Keratinocyte (primary cell): Measurements from ENCODE around the gene KIF3A. TPM values are rescaled to one million over a fixed set of nuclear protein-coding genes. Genes with fewer than 3 reads are reported as not detected.

Experiments
- DNase-seq: peaks from one replicate; pipeline ENCODE4 v3.0.0-alpha.2; 2011; ENCODE audit warnings: low read depth, missing footprints, low spot score
- FAIRE-seq: peaks from 2 replicates; lab custom pipeline; 2011; peaks lifted over from hg19 to GRCh38; lab: Jason Lieb, UNC
- H2AFZ ChIP-seq: 2 replicates; pipeline ENCODE4 v1.6.0; 2012; ENCODE audit warnings: low read length, control low read depth, inconsistent platforms; ENCODE audit not compliant: control insufficient read depth
- H3K27ac ChIP-seq: 2 replicates; pipeline ENCODE4 v1.5.1; 2011; ENCODE audit warnings: low read length; ENCODE audit not compliant: control insufficient read depth, insufficient read depth
- H3K27me3 ChIP-seq: 3 replicates; pipeline ENCODE4 v1.6.0; 2011; ENCODE audit warnings: low read length; ENCODE audit not compliant: control insufficient read depth, insufficient read depth; ENCODE audit errors: extremely low read depth
- H3K36me3 ChIP-seq, 2 experiments: 2 replicates in 1 of 2; 3 replicates in 1 of 2; pipeline ENCODE4 v1.5.1; 2011; ENCODE audit warnings: low read length in 2 of 2, mild to moderate bottlenecking in 1 of 2; ENCODE audit not compliant: control insufficient read depth in 2 of 2, insufficient read depth in 2 of 2; ENCODE audit errors: extremely low read depth in 1 of 2
- H3K4me1 ChIP-seq: 3 replicates; pipeline ENCODE4 v1.5.1; 2011; ENCODE audit warnings: low read length; ENCODE audit not compliant: control insufficient read depth, insufficient read depth; ENCODE audit errors: extremely low read depth
- H3K4me2 ChIP-seq: 3 replicates; pipeline ENCODE4 v1.6.0; 2011; ENCODE audit warnings: low read depth, low read length; ENCODE audit not compliant: control insufficient read depth, insufficient read depth; ENCODE audit errors: extremely low read depth
- H3K4me3 ChIP-seq, 3 experiments: fragments of 200-600 bp in 1 of 3; sonication (generic) in 1 of 3; 2 replicates in 2 of 3; 3 replicates in 1 of 3; pipeline ENCODE4 v1.5.1; 2011 to 2016; ENCODE audit warnings: low read length in 3 of 3, mild to moderate bottlenecking in 3 of 3, control low read depth in 2 of 3, inconsistent platforms in 1 of 3, low read depth in 1 of 3, mixed read lengths in 1 of 3, mixed run types in 1 of 3, moderate library complexity in 1 of 3; ENCODE audit not compliant: control insufficient read depth in 2 of 3, insufficient read depth in 2 of 3; ENCODE audit errors: extremely low read depth in 1 of 3
- H3K79me2 ChIP-seq: 2 replicates; pipeline ENCODE4 v1.6.0; 2012; ENCODE audit warnings: low read length; ENCODE audit not compliant: control insufficient read depth, insufficient read depth
- H3K9ac ChIP-seq: 3 replicates; pipeline ENCODE4 v1.6.0; 2011; ENCODE audit warnings: low read length; ENCODE audit not compliant: control insufficient read depth, insufficient read depth; ENCODE audit errors: extremely low read depth
- H3K9me1 ChIP-seq: 3 replicates; pipeline ENCODE4 v1.6.0; 2011; ENCODE audit warnings: low read length; ENCODE audit not compliant: control insufficient read depth, insufficient read depth; ENCODE audit errors: extremely low read depth
- H3K9me3 ChIP-seq: 2 replicates; pipeline ENCODE4 v1.5.1; 2012; ENCODE audit warnings: low read depth, low read length; ENCODE audit not compliant: control insufficient read depth
- H4K20me1 ChIP-seq: 3 replicates; pipeline ENCODE4 v1.6.0; 2011; ENCODE audit warnings: low read length; ENCODE audit not compliant: control insufficient read depth, insufficient read depth; ENCODE audit errors: extremely low read depth
- EZH2 ChIP-seq: IDR thresholded peaks from one replicate; pipeline ENCODE4 v1.6.1; 2012; ENCODE audit warnings: inconsistent platforms, mild to moderate bottlenecking, low read length, moderate library complexity
- dilution Hi-C: fragments of 300-500 bp; cut with MboI; formaldehyde crosslinking; loops from one replicate; pipeline ENCODE4 v1.7.0; 2020; ENCODE audit warnings: low sequenced_read_pairs; ENCODE audit not compliant: extremely low pct_ligation_motif_present
- polyA plus RNA-seq, 5 experiments: library from polyadenylated mRNA; depleted of rRNA in 3 of 5; stranded (reverse) in 3 of 5; stranded (forward) in 1 of 5; unstranded in 1 of 5; fragments of >200 nt; gene quantifications; 1 replicate in 1 of 5; 2 replicates in 3 of 5; 3 replicates in 1 of 5; pipeline versions ENCODE4 v1.2.1 to v1.2.3, GENCODE V29; 2011 to 2012; ENCODE audit warnings: missing spikeins in 2 of 5, low read depth in 1 of 5, low replicate concordance in 1 of 5
- TF ChIP-seq, protein P1 (sequence below), 3 experiments: IDR thresholded peaks in 1 of 3; conservative IDR thresholded peaks in 1 of 3; optimal IDR thresholded peaks in 1 of 3; 2 replicates in 2 of 3; 3 replicates in 1 of 3; pipeline versions ENCODE3 to v1.5.1; 2011; ENCODE audit warnings: low read length in 3 of 3, mild to moderate bottlenecking in 3 of 3, moderate library complexity in 2 of 3, control low read depth in 1 of 3, inconsistent platforms in 1 of 3; ENCODE audit not compliant: insufficient read depth in 2 of 3; ENCODE audit errors: extremely low read depth in 1 of 3

Gene KIF3A
- polyA plus RNA-seq, 1 donor (not counting 4 experiments of a cell fraction or from before 2014, with no cell fraction given): 15.4 TPM

DNA sequence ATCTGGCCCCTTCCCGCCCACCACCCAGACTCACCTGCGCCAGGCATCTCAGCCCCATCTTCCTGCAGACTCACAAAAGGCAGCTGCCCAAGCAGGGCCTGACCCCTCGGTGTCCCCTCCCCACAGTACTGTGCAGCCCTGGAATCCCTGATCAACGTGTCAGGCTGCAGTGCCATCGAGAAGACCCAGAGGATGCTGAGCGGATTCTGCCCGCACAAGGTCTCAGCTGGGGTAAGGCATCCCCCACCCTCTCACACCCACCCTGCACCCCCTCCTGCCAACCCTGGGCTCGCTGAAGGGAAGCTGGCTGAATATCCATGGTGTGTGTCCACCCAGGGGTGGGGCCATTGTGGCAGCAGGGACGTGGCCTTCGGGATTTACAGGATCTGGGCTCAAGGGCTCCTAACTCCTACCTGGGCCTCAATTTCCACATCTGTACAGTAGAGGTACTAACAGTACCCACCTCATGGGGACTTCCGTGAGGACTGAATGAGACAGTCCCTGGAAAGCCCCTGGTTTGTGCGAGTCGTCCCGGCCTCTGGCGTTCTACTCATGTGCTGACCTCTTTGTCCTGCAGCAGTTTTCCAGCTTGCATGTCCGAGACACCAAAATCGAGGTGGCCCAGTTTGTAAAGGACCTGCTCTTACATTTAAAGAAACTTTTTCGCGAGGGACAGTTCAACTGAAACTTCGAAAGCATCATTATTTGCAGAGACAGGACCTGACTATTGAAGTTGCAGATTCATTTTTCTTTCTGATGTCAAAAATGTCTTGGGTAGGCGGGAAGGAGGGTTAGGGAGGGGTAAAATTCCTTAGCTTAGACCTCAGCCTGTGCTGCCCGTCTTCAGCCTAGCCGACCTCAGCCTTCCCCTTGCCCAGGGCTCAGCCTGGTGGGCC, 77.5 kb downstream of the KIF3A start:
- H3K4me1 ChIP-seq: peaks cover 3% of the 10 kb centered on the region
- H4K20me1 ChIP-seq: no peaks in the 10 kb centered on the region
- H3K9ac ChIP-seq: no peak overlapping the region
- no peak for TF ChIP-seq EZH2
- TF ChIP-seq, protein P1, sequence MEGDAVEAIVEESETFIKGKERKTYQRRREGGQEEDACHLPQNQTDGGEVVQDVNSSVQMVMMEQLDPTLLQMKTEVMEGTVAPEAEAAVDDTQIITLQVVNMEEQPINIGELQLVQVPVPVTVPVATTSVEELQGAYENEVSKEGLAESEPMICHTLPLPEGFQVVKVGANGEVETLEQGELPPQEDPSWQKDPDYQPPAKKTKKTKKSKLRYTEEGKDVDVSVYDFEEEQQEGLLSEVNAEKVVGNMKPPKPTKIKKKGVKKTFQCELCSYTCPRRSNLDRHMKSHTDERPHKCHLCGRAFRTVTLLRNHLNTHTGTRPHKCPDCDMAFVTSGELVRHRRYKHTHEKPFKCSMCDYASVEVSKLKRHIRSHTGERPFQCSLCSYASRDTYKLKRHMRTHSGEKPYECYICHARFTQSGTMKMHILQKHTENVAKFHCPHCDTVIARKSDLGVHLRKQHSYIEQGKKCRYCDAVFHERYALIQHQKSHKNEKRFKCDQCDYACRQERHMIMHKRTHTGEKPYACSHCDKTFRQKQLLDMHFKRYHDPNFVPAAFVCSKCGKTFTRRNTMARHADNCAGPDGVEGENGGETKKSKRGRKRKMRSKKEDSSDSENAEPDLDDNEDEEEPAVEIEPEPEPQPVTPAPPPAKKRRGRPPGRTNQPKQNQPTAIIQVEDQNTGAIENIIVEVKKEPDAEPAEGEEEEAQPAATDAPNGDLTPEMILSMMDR (optimal IDR thresholded peaks at IDR 0.05 in 1 of 3, IDR thresholded peaks at IDR 0.05 in 1 of 3, conservative IDR thresholded peaks at IDR 0.05 in 1 of 3; ENCODE audit: extremely low read depth in 1 of 3, insufficient read depth in 2 of 3, low read length in 3 of 3): no peak
- no peak overlapping the region for H3K27ac ChIP-seq
- dilution Hi-C loops: no loop called here
- no peak overlapping the region for H2AFZ ChIP-seq
- DNase-seq (no peak), FAIRE-seq (no peak)
- peaks cover 24% of the 10 kb centered on the region for H3K27me3 ChIP-seq
- H3K9me1 ChIP-seq: no peaks in the 10 kb centered on the region
- no peaks in the 10 kb centered on the region for H3K36me3 ChIP-seq
- no peaks in the 10 kb centered on the region for H3K79me2 ChIP-seq
- no peaks in the 10 kb centered on the region for H3K9me3 ChIP-seq
- no peak overlapping the region for H3K4me3 ChIP-seq
- H3K4me2 ChIP-seq: no peak overlapping the region

DNA sequence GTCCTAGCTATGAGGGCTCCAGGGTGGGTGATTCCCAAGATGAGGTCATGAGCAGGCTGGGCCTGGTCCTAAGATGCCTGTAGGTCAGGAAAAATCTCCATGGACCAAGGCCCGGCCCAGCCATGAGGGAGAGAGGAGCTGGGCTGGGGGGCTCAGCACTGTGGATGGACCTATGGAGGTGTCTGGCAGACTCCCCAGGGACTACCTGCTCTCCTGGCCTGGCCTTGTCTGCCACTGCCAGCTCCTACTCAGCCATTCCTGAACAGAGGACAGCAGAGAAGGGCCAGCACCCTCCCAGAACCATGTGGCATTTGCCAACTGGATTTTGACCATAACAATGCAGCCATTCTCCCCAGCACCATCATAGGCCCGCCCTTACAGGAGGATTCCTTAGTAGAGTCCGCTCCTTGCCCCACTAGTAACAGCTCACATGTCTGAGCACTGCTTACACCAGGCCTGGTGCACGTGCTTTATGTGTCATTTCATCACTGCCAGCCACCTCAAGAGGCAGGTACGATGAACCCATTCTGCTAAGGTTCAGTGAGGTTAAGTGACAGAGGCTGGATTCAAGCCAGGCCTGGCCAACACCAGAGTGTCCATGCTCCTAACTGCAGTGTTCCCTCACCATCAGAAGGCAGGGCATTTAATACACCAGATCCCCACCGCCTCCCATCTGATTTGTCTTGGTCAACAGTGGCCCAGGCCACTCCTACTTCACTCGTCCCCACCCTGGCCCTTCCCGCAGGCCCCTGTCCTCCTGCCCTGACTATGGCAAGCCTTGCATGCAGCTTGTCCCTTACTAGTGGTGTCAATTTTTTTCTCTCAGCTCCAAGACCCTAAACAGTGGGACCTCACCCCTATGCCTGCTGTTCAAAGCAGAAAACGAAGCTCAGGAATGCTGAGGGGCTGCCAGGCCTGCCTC, 78.7 kb downstream of the KIF3A start:
- peaks cover 3% of the 10 kb centered on the region for H3K4me1 ChIP-seq
- H3K4me3 ChIP-seq: no peak overlapping the region
- no peak overlapping the region for H3K9ac ChIP-seq
- dilution Hi-C loops: no loop called here
- no peaks in the 10 kb centered on the region for H4K20me1 ChIP-seq
- no peaks in the 10 kb centered on the region for H3K9me1 ChIP-seq
- H3K4me2 ChIP-seq: no peak overlapping the region
- TF ChIP-seq, protein P1 (optimal IDR thresholded peaks at IDR 0.05 in 1 of 3, IDR thresholded peaks at IDR 0.05 in 1 of 3, conservative IDR thresholded peaks at IDR 0.05 in 1 of 3; ENCODE audit: extremely low read depth in 1 of 3, insufficient read depth in 2 of 3, low read length in 3 of 3): no peak
- TF ChIP-seq EZH2: no peak
- no peak overlapping the region for H2AFZ ChIP-seq
- DNase-seq (no peak), FAIRE-seq (no peak)
- no peaks in the 10 kb centered on the region for H3K9me3 ChIP-seq
- H3K36me3 ChIP-seq: no peaks in the 10 kb centered on the region
- no peaks in the 10 kb centered on the region for H3K79me2 ChIP-seq
- H3K27ac ChIP-seq: no peak overlapping the region
- H3K27me3 ChIP-seq: peaks cover 32% of the 10 kb centered on the region
